Caki2 (cell line): Measurements from ENCODE around the gene PAXX. TPM values are rescaled to one million over a fixed set of nuclear protein-coding genes. Genes with fewer than 3 reads are reported as not detected.

ENCODE experiments used
- DNase-seq: peaks from one replicate; pipeline ENCODE4 v3.0.0-alpha.2; 2015; ENCODE audit warnings: low read depth
- in situ Hi-C: cut with HindIII; loops from 2 replicates; pipeline ENCODE4 v1.10.0; 2016; ENCODE audit warnings: low sequenced_read_pairs, low pct_unique_long_range_greater_than_20kb, mixed read lengths
- total RNA-seq: library from RNA; depleted of rRNA; stranded (reverse); fragments of >200 nt; shearing (Covaris generic); gene quantifications from 2 replicates; pipeline ENCODE4 v1.2.3, GENCODE V29; 2014; ENCODE audit warnings: low replicate concordance

PAXX gene
- total RNA-seq, 1 experiment from 2014 or later: 137 TPM

- in situ Hi-C loops: no loop called here
- no peak for DNase-seq
Measured at GRCh38 chr9:136952321-136952850, 39.8 kb upstream of the PAXX start.

GRCh38 chr9:136952876-136953770 lies 39.1 kb upstream of the PAXX start:
- DNase-seq: no peak
- in situ Hi-C loops: no loop called here

- DNase-seq: no peak
- in situ Hi-C loops: no loop called here
Measured at GRCh38 chr9:136953771-136954269, 38.4 kb upstream of the PAXX start.

- no peak for DNase-seq
- in situ Hi-C loops: no loop called here
Measured at GRCh38 chr9:136954270-136955083, 37.7 kb upstream of the PAXX start.

GRCh38 chr9:136955202-136955942 lies 36.9 kb upstream of the PAXX start:
- in situ Hi-C loops: no loop called here
- DNase-seq: no peak

GRCh38 chr9:136955943-136956335 lies 36.3 kb upstream of the PAXX start:
- no peak for DNase-seq
- in situ Hi-C loops: no loop called here

GRCh38 chr9:136956604-136957003 lies 35.6 kb upstream of the PAXX start:
- no peak for DNase-seq
- in situ Hi-C loops: no loop called here

GRCh38 chr9:136957461-136957860 lies 34.8 kb upstream of the PAXX start:
- in situ Hi-C loops: no loop called here
- no peak for DNase-seq

- in situ Hi-C loops: no loop called here
- DNase-seq: no peak
Measured at GRCh38 chr9:136957901-136958300, 34.3 kb upstream of the PAXX start.

GRCh38 chr9:136958473-136958872 lies 33.7 kb upstream of the PAXX start:
- no peak for DNase-seq
- in situ Hi-C loops: no loop called here

GRCh38 chr9:136958898-136959850 lies 33.0 kb upstream of the PAXX start:
- in situ Hi-C loops: no loop called here
- no peak for DNase-seq

GRCh38 chr9:136960212-136960937 lies 31.8 kb upstream of the PAXX start:
- no peak for DNase-seq
- in situ Hi-C loops: no loop called here

- in situ Hi-C loops: no loop called here
- DNase-seq: no peak
Measured at GRCh38 chr9:136960938-136961275, 31.3 kb upstream of the PAXX start.

- in situ Hi-C loops: no loop called here
- DNase-seq: no peak
Measured at GRCh38 chr9:136961279-136962065, 30.8 kb upstream of the PAXX start.

- in situ Hi-C loops: no loop called here
- no peak for DNase-seq
Measured at GRCh38 chr9:136962163-136962562, 30.1 kb upstream of the PAXX start.

- in situ Hi-C loops: no loop called here
- no peak for DNase-seq
Measured at GRCh38 chr9:136962701-136963248, 29.4 kb upstream of the PAXX start.
